ENCODE measurements around the gene TLE1. TPM values are rescaled to one million over a fixed set of nuclear protein-coding genes. Genes with fewer than 3 reads are reported as not detected.

TLE1 gene
- total RNA-seq, 4 donors from 2014 or later: 51.5 to 77.3 (median 62.2) TPM

- in situ Hi-C loops (cut with MboI; ENCODE audit: low pct_ligation_motif_present in 1 of 4, low pct_unique_long_range_greater_than_20kb in 1 of 4, low sequenced_read_pairs in 3 of 4): loop anchor here in 1 of 4 donors (25.0 kb wide), 1 partner anchor 106 kb away; no protein-coding TSS in a partner anchor
- no peak overlapping the region for H3K4me3 ChIP-seq
- H3K27ac ChIP-seq: peak overlapping the region in 2 of 4 donors; percentile 19 to 27
- no peak for DNase-seq
- intact Hi-C loops (cut with DNase I; ENCODE audit: low total_unique reads): no loop called here
- H3K9me3 ChIP-seq: no peaks in the 10 kb centered on the region
- TF ChIP-seq CTCF (IDR thresholded peaks at IDR 0.05): no peak
- TF ChIP-seq POLR2A (IDR thresholded peaks at IDR 0.05): no peak
- TF ChIP-seq EP300 (IDR thresholded peaks at IDR 0.05; ENCODE audit: low read depth): no peak
- peaks cover 0 to 27% (median 17%) of the 10 kb centered on the region in 4 donors for H3K4me1 ChIP-seq
- H3K27me3 ChIP-seq: no peaks in the 10 kb centered on the region
- H3K36me3 ChIP-seq: no peaks in the 10 kb centered on the region
- WGBS, 2 donors (ENCODE audit: low coverage in 1 of 2): 52 to 62% methylated on average over 6 of the region's 6 CpGs
Measured at GRCh38 chr9:81718244-81718643, 28.9 kb upstream of the TLE1 start.

GRCh38 chr9:81717747-81718077 is 28.4 kb upstream of the TLE1 start:
- Histone ChIP-seq H3K9me3 (no peaks in the 10 kb centered on the region), H3K27ac (peak overlapping the region in 2 of 4 donors; percentile 19 to 27), H3K27me3 (no peaks in the 10 kb centered on the region), H3K4me3 (no peak overlapping the region), H3K36me3 (no peaks in the 10 kb centered on the region), H3K4me1 (peaks cover 0 to 27% (median 17%) of the 10 kb centered on the region in 4 donors)
- intact Hi-C loops (cut with DNase I; ENCODE audit: low total_unique reads) (no loop called here), in situ Hi-C loops (cut with MboI; ENCODE audit: low pct_ligation_motif_present in 1 of 4, low pct_unique_long_range_greater_than_20kb in 1 of 4, low sequenced_read_pairs in 3 of 4) (loop anchor here in 1 of 4 donors (25.0 kb wide), 1 partner anchor 105 kb away; no protein-coding TSS in a partner anchor)
- no peak for TF ChIP-seq CTCF (IDR thresholded peaks at IDR 0.05)
- TF ChIP-seq POLR2AphosphoS5 (IDR thresholded peaks at IDR 0.05): peak in 1 of 3 donors; percentile 54
- DNase-seq: no peak

- Histone ChIP-seq H3K36me3 (no peaks in the 10 kb centered on the region), H3K27me3 (no peaks in the 10 kb centered on the region), H3K27ac (peak overlapping the region in 2 of 4 donors; percentile 19 to 26), H3K9me3 (no peaks in the 10 kb centered on the region), H3K4me3 (no peak overlapping the region), H3K4me1 (peaks cover 0 to 27% (median 17%) of the 10 kb centered on the region in 4 donors)
- no peak for DNase-seq
- WGBS, 2 donors (ENCODE audit: low coverage in 1 of 2): 42 to 48% methylated on average over 5 of the region's 5 CpGs
- in situ Hi-C loops (cut with MboI; ENCODE audit: low pct_ligation_motif_present in 1 of 4, low pct_unique_long_range_greater_than_20kb in 1 of 4, low sequenced_read_pairs in 3 of 4) (loop anchor here in 1 of 4 donors (25.0 kb wide), 1 partner anchor 105 kb away; no protein-coding TSS in a partner anchor), intact Hi-C loops (cut with DNase I; ENCODE audit: low total_unique reads) (no loop called here)
- TF ChIP-seq CTCF (IDR thresholded peaks at IDR 0.05): no peak
- no peak for TF ChIP-seq POLR2A (IDR thresholded peaks at IDR 0.05)
Measured at GRCh38 chr9:81717061-81717746, 27.9 kb upstream of the TLE1 start.

GRCh38 chr9:81716409-81716808 is 27.1 kb upstream of the TLE1 start:
- Histone ChIP-seq H3K27me3 (no peaks in the 10 kb centered on the region), H3K27ac (no peak overlapping the region), H3K36me3 (no peaks in the 10 kb centered on the region), H3K9me3 (no peaks in the 10 kb centered on the region), H3K4me3 (no peak overlapping the region), H3K4me1 (peaks cover 0 to 27% (median 17%) of the 10 kb centered on the region in 4 donors)
- TF ChIP-seq EP300 (IDR thresholded peaks at IDR 0.05; ENCODE audit: low read depth): no peak
- TF ChIP-seq CTCF (IDR thresholded peaks at IDR 0.05): no peak
- no peak for TF ChIP-seq POLR2AphosphoS5 (IDR thresholded peaks at IDR 0.05)
- TF ChIP-seq POLR2A (IDR thresholded peaks at IDR 0.05): no peak
- intact Hi-C loops (cut with DNase I; ENCODE audit: low total_unique reads) (no loop called here), in situ Hi-C loops (cut with MboI; ENCODE audit: low pct_ligation_motif_present in 1 of 4, low pct_unique_long_range_greater_than_20kb in 1 of 4, low sequenced_read_pairs in 3 of 4) (loop anchor here in 1 of 4 donors (25.0 kb wide), 1 partner anchor 104 kb away; no protein-coding TSS in a partner anchor)
- 84 to 93% methylated on average over 4 to 6 of the region's 6 CpGs for WGBS, 2 donors (ENCODE audit: low coverage in 1 of 2)
- no peak for DNase-seq

All from transverse colon (tissue), 4 donors.